Measurements from ENCODE around the gene JMJD8.
A peak's percentile ranks its signal among the peaks of the same experiment; 100 is the strongest.

Gene JMJD8

DNA sequence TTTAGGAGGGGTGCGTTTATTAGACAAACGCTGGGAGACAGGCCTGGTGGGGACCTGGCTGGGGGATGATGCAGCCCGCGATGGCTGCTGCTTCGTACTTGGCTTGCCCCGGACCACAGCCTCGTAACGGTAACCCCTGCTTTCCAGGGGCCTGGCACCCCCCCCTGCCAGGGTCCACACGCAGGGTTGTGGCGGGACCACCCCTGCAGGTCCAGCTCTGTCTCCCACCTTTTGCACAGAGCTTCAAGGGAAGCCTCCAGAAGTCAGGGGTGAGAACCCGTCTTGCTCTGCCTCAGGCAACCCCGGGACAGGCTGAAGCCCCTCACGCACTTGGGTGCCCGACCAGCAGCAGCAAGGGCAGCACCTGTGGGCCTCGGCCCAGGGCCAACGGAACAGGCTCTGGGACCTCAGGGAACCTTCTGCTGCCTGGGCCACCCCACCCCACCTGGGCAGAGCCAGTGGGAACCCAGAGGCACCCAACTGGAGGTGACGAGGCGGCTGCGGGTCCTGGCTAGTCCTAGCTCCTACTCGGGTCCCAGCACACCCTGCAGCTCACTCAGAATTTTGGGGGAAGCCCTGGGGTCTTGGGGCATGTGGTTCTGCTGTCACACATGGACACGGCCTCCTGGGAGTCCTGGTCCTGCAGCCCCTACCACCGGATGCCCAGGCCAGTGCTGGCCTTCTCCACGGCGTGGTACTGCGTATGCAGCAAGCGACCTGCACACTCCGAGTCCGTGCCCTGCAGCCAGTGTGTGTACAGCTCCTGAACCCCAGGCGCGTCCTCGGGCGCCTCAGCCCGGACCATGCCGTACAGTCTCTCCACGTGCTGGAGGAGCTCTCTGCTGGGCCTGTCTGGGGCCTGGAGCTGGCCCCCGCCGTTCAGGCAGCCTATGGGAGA is 45.9 kb upstream of the JMJD8 start:
- DNase-seq, result no peak
- Histone ChIP-seq H3K27me3 (no peaks in the 10 kb centered on the region), H3K36me3 (peaks cover 45% of the 10 kb centered on the region), H3K4me1 (peaks cover 7% of the 10 kb centered on the region), H3K4me3 (ENCODE audit: low read depth, low read length) (peak overlapping the region; percentile 83; the same call in 1 of the 2 replicates), H3K9me3 (no peaks in the 10 kb centered on the region)
- TF ChIP-seq, protein P1, sequence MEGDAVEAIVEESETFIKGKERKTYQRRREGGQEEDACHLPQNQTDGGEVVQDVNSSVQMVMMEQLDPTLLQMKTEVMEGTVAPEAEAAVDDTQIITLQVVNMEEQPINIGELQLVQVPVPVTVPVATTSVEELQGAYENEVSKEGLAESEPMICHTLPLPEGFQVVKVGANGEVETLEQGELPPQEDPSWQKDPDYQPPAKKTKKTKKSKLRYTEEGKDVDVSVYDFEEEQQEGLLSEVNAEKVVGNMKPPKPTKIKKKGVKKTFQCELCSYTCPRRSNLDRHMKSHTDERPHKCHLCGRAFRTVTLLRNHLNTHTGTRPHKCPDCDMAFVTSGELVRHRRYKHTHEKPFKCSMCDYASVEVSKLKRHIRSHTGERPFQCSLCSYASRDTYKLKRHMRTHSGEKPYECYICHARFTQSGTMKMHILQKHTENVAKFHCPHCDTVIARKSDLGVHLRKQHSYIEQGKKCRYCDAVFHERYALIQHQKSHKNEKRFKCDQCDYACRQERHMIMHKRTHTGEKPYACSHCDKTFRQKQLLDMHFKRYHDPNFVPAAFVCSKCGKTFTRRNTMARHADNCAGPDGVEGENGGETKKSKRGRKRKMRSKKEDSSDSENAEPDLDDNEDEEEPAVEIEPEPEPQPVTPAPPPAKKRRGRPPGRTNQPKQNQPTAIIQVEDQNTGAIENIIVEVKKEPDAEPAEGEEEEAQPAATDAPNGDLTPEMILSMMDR (IDR thresholded peaks at IDR 0.05; ENCODE audit: low read depth, low read length), result no peak

- Histone ChIP-seq H3K36me3 (peaks cover 44% of the 10 kb centered on the region), H3K27me3 (no peaks in the 10 kb centered on the region), H3K4me3 (ENCODE audit: low read depth, low read length) (peak overlapping the region; percentile 83), H3K9me3 (no peaks in the 10 kb centered on the region), H3K4me1 (peaks cover 7% of the 10 kb centered on the region)
- TF ChIP-seq, protein P1 (IDR thresholded peaks at IDR 0.05; ENCODE audit: low read depth, low read length), result no peak
- DNase-seq, result no peak
These were observed 45.0 kb upstream of the JMJD8 start for GRCh38 chr16:728890-729744.

GRCh38 chr16:728131-728889 is 44.2 kb upstream of the JMJD8 start:
- H3K4me1 ChIP-seq, result peaks cover 7% of the 10 kb centered on the region
- H3K4me3 ChIP-seq (ENCODE audit: low read depth, low read length), result peak overlapping the region; percentile 83
- TF ChIP-seq, protein P1 (IDR thresholded peaks at IDR 0.05; ENCODE audit: low read depth, low read length), result no peak
- no peaks in the 10 kb centered on the region for H3K27me3 ChIP-seq
- H3K9me3 ChIP-seq, result no peaks in the 10 kb centered on the region
- H3K36me3 ChIP-seq, result peaks cover 38% of the 10 kb centered on the region
- DNase-seq, result peak; percentile 96

GRCh38 chr16:727291-727977 is 43.3 kb upstream of the JMJD8 start:
- Histone ChIP-seq H3K4me3 (ENCODE audit: low read depth, low read length) (peak overlapping the region; percentile 83), H3K9me3 (no peaks in the 10 kb centered on the region), H3K36me3 (peaks cover 41% of the 10 kb centered on the region), H3K4me1 (peaks cover 7% of the 10 kb centered on the region), H3K27me3 (no peaks in the 10 kb centered on the region)
- DNase-seq, result peak; percentile 37
- TF ChIP-seq, protein P1 (IDR thresholded peaks at IDR 0.05; ENCODE audit: low read depth, low read length), result no peak

- H3K4me1 ChIP-seq, result peaks cover 11% of the 10 kb centered on the region
- H3K4me3 ChIP-seq (ENCODE audit: low read depth, low read length), result peak within 1 kb of the TSS; percentile 83
- peaks cover 41% of the 10 kb centered on the region for H3K36me3 ChIP-seq
- no peaks in the 10 kb centered on the region for H3K9me3 ChIP-seq
- TF ChIP-seq, protein P1 (IDR thresholded peaks at IDR 0.05; ENCODE audit: low read depth, low read length), result no peak
- H3K27me3 ChIP-seq, result no peaks in the 10 kb centered on the region
- DNase-seq, result peak; percentile 88
These were observed 42.5 kb upstream of the JMJD8 start, which contains the start of the genes CCDC78 and HAGHL for GRCh38 chr16:726438-727290. Gene CCDC78 (minus strand): TSS chr16:726443. CDS start chr16:726367, 76 bp downstream. Gene HAGHL (plus strand): TSS chr16:727106. CDS start chr16:727510, 404 bp downstream.
